Activated CD8-positive, alpha-beta memory T cell treated with anti-CD3 and anti-CD28 coated beads for 4 hours (primary cell): Measurements from ENCODE around the gene DPH3.

Experiments used
- DNase-seq, 2 donors: peaks; one replicate each; pipeline ENCODE4 v3.0.0-alpha.2; 2020; ENCODE audit warnings: low read depth in 2 of 2

The DPH3 gene

GRCh38 chr3:16255326-16255725 lies 9.4 kb downstream of the DPH3 start:
- no peak for DNase-seq

- no peak for DNase-seq
These were observed 9.8 kb downstream of the DPH3 start for GRCh38 chr3:16254916-16255315.

- DNase-seq: no peak
These were observed 11.1 kb downstream of the DPH3 start for GRCh38 chr3:16253601-16254000.

GRCh38 chr3:16252988-16253387 lies 11.8 kb downstream of the DPH3 start:
- no peak for DNase-seq

- no peak for DNase-seq
These were observed 12.3 kb downstream of the DPH3 start for GRCh38 chr3:16252243-16252978.

GRCh38 chr3:16251316-16252085 lies 13.2 kb downstream of the DPH3 start:
- no peak for DNase-seq

- DNase-seq: no peak
These were observed 14.9 kb downstream of the DPH3 start for GRCh38 chr3:16249886-16250285.

- DNase-seq: no peak
These were observed 15.4 kb downstream of the DPH3 start for GRCh38 chr3:16249336-16249735.

GRCh38 chr3:16248556-16248955 lies 16.2 kb downstream of the DPH3 start:
- DNase-seq: no peak

GRCh38 chr3:16247282-16248061 lies 17.3 kb downstream of the DPH3 start:
- peak; percentile 51 to 55 for DNase-seq

- DNase-seq: no peak
These were observed 19.1 kb downstream of the DPH3 start for GRCh38 chr3:16245609-16246008.

GRCh38 chr3:16243706-16244490 lies 20.8 kb downstream of the DPH3 start:
- no peak for DNase-seq

- no peak for DNase-seq
These were observed 22.6 kb downstream of the DPH3 start for GRCh38 chr3:16242177-16242576.

GRCh38 chr3:16241225-16241624 lies 23.5 kb downstream of the DPH3 start:
- no peak for DNase-seq

- DNase-seq: no peak
These were observed 24.3 kb downstream of the DPH3 start for GRCh38 chr3:16240229-16241023.

GRCh38 chr3:16239780-16240179 lies 25.0 kb downstream of the DPH3 start:
- DNase-seq: no peak

GRCh38 chr3:16239086-16239770 lies 25.5 kb downstream of the DPH3 start:
- no peak for DNase-seq

GRCh38 chr3:16236856-16237393 lies 27.8 kb downstream of the DPH3 start:
- DNase-seq: no peak

- DNase-seq: no peak
These were observed 28.6 kb downstream of the DPH3 start for GRCh38 chr3:16236030-16236639.

- DNase-seq: no peak
These were observed 30.5 kb downstream of the DPH3 start for GRCh38 chr3:16234281-16234680.
